HUES64 (cell line): ENCODE data around the gene ACE.

Experiments
- H3K27ac ChIP-seq: 2 replicates; pipeline ENCODE4 v1.7.0; 2013; ENCODE audit warnings: low read depth, low read length, inconsistent platforms
- H3K27me3 ChIP-seq: 2 replicates; pipeline ENCODE4 v1.6.1; 2013; ENCODE audit warnings: mild to moderate bottlenecking, low read length; ENCODE audit not compliant: insufficient read depth
- H3K36me3 ChIP-seq: 2 replicates; pipeline ENCODE4 v1.6.1; 2013; ENCODE audit warnings: mild to moderate bottlenecking, low read length; ENCODE audit not compliant: insufficient read depth
- H3K4me1 ChIP-seq: 2 replicates; pipeline ENCODE4 v1.6.1; 2013; ENCODE audit warnings: mild to moderate bottlenecking, low read length, moderate library complexity; ENCODE audit not compliant: insufficient read depth
- H3K4me3 ChIP-seq: 2 replicates; pipeline ENCODE4 v1.5.1; 2013; ENCODE audit warnings: mild to moderate bottlenecking, low read length, moderate library complexity
- H3K9ac ChIP-seq: 2 replicates; pipeline ENCODE4 v1.6.1; 2013; ENCODE audit warnings: mild to moderate bottlenecking, low read depth, low read length
- H3K9me3 ChIP-seq: 2 replicates; pipeline ENCODE4 v1.6.1; 2013; ENCODE audit warnings: low read depth, low read length; ENCODE audit not compliant: insufficient read depth
- WGBS: fragments of 150-250, 120-280 bp; methylation state at CpG from one replicate; pipeline ENCODE4 v1.1.7; 2013; ENCODE audit warnings: missing lambda C conversion rate; 5-methylcytosine and 5-hydroxymethylcytosine counted together

The ACE gene

GRCh38 chr17:63437287-63438091 lies 39.4 kb upstream of the ACE start:
- Histone ChIP-seq H3K4me3 (no peak overlapping the region), H3K9me3 (no peaks in the 10 kb centered on the region), H3K27me3 (no peaks in the 10 kb centered on the region), H3K27ac (no peak overlapping the region), H3K4me1 (no peaks in the 10 kb centered on the region), H3K9ac (no peak overlapping the region), H3K36me3 (0 out of 2 replicates have a peak, but pooled peaks cover 3% of the 10 kb centered on the region)
- WGBS = 92% methylated on average over 55 of the region's 55 CpGs

DNA sequence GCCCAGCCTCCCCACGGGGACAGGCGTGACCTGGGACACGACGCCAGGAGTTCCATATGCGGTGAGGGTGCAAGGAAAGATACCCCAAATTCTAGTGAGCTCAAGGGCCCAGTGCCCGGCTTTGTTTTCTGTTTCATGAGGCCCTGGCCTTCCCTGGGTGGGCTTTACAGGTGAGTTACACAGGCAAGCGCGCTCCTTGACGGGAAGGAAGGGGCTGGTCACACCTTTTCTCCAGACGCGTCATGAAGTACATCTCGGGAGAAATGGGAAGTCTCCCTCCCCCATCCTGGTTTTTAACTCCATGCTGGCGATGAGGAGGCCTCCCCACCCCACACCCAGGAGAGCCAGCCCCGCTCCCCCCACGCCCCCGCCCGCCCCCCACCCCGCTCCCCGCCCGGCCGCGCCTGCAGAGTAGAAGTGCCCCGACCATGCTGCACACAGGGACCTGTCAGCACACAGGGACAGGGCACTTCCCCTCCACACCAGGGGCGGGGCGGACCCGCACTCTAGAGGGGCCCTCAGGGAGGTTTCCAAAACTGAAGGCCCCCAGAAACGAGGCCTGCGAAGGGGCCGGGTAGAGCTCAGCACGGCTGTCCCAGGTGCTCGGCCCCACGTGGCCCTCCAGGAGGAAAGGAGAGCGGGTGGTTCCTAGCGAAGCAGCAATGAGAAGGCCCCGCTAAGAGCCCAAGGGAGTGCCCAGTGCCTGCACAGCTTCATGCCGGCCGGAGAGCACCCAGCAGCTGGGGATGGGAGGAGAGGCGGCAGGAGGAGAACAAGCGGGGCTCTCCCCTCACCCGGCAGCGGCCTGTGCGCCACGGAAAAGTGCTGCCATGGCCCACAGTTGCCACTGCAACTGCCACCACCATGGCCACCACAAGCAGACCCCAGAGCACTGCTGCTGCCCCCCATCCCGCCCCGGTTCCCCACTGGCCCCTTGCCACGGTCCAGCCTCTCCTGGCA lies 38.5 kb upstream of the ACE start:
- no peaks in the 10 kb centered on the region for H3K4me1 ChIP-seq

DNA sequence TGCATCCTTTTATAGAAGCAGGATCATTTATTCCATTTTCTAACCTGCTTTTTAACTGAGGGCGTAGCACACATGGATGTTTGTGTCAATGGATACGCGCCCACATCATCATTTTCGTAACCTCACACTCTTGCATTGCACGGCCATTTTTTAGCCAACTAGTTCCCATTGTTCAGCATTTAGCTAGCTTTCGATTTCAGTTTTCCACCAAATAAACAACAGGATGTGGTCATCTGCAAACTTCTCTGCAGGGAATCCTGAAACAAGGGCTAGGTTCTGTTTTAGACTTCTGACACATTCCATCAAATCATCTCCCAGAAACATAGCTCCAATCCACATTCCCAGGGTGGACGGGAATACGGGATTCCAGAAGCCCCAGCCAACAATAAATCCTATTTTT lies 37.2 kb upstream of the ACE start:
- 94% methylated on average over 8 of the region's 8 CpGs for WGBS
- H3K9me3 ChIP-seq = no peaks in the 10 kb centered on the region
- H3K27ac ChIP-seq = no peak overlapping the region
- H3K4me1 ChIP-seq = no peaks in the 10 kb centered on the region
- no peak overlapping the region for H3K9ac ChIP-seq
- no peak overlapping the region for H3K4me3 ChIP-seq
- H3K27me3 ChIP-seq = no peaks in the 10 kb centered on the region
- no peaks in the 10 kb centered on the region for H3K36me3 ChIP-seq

More for the DNA sequence above, 38.5 kb upstream of the ACE start:
- Histone ChIP-seq H3K27me3 (no peaks in the 10 kb centered on the region), H3K9ac (no peak overlapping the region), H3K9me3 (no peaks in the 10 kb centered on the region), H3K27ac (no peak overlapping the region), H3K36me3 (0 out of 2 replicates have a peak, but pooled peaks cover 3% of the 10 kb centered on the region), H3K4me3 (no peak overlapping the region)
- WGBS = 87% methylated on average over 39 of the region's 46 CpGs

DNA sequence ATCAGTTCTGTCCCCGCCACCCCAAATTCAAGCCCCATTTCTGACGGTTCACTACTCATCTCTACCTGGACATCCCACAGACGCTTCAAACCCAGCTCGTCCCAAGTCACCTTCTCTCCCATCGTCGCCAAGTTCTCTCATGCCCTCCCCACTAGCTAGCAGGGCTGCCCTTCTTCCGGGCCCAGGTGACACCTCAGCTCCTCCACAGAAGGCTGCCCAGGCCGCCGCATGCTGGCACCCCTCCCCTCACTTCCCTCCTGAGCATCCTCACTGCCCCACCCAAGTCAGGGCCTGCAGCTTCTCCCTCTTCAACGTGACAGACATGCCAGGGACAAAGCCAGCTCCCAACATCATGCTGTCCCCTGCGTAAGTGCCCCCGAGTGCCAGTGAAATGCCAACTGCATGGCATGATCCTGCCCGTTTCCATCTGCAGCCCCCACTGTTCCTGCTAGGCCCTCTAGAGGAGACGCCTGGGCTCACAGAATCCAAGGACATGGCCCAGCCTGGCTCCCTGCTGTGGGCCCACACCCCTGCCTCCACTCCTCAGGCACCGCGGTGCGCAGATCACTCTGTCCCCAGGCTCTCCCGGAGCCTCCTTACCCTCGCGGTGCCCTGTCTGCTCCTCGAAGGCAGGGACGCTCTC lies 36.6 kb upstream of the ACE start:
- Histone ChIP-seq H3K9me3 (no peaks in the 10 kb centered on the region), H3K27ac (no peak overlapping the region), H3K4me1 (no peaks in the 10 kb centered on the region), H3K9ac (no peak overlapping the region), H3K27me3 (peaks cover 2% of the 10 kb centered on the region), H3K36me3 (no peaks in the 10 kb centered on the region), H3K4me3 (no peak overlapping the region)
- WGBS = 83% methylated on average over 22 of the region's 22 CpGs

DNA sequence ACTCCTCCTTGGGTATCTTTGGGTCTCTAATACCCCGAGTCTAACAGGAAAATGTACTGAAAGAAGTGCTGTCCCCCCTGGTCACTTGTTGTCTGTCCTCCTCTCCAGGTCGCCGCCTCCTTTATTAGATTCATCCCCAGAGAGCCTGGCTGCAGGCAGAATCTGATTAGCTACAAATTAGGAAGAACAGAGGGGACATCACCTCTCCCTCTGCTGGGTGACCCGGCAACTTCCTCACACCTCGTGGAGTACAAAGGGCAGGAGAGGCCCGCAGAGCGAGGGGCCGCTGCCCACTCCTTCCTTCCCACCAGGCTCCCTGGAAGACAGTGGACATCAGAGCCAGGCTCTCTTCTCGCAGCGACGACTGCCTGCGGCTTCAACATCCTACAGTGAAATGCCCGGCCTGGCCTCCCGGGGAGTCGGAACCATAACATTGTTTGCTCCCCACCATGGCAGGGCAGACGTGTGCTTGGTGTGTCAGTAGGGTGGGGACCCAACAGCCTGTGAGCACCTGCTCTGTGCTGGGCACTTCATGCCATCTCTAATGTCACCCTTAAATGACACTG lies 36.0 kb upstream of the ACE start:
- Histone ChIP-seq H3K4me3 (no peak overlapping the region), H3K36me3 (no peaks in the 10 kb centered on the region), H3K4me1 (no peaks in the 10 kb centered on the region), H3K27ac (no peak overlapping the region), H3K27me3 (peaks cover 8% of the 10 kb centered on the region), H3K9ac (no peak overlapping the region), H3K9me3 (no peaks in the 10 kb centered on the region)
- 88% methylated on average over 16 of the region's 16 CpGs for WGBS

GRCh38 chr17:63441654-63442053 lies 35.2 kb upstream of the ACE start:
- H3K9ac ChIP-seq = no peak overlapping the region
- H3K4me1 ChIP-seq = no peaks in the 10 kb centered on the region
- peaks cover 8% of the 10 kb centered on the region for H3K27me3 ChIP-seq
- no peaks in the 10 kb centered on the region for H3K9me3 ChIP-seq
- no peak overlapping the region for H3K4me3 ChIP-seq
- no peak overlapping the region for H3K27ac ChIP-seq
- WGBS = 94% methylated on average over 13 of the region's 13 CpGs
- H3K36me3 ChIP-seq = no peaks in the 10 kb centered on the region

DNA sequence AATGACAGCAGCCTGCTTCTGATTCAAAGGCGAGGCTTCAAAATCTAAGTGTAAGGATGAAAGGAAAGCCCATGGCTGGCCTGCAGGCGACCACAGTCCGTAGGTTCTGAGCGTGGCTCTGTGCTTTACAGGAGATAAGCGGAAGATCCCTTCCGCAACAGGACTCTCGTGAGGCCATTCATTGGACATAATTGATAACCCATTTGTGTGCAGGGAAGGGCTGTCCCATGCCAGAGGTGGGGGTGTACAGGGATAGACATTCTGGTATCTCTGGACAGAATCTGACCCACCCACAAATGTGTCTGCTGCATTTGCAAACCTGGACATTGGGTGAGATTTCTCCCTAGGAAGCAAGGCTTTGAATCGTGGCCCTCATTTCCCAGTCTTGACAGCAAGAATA lies 34.8 kb upstream of the ACE start:
- 91% methylated on average over 8 of the region's 8 CpGs for WGBS

DNA sequence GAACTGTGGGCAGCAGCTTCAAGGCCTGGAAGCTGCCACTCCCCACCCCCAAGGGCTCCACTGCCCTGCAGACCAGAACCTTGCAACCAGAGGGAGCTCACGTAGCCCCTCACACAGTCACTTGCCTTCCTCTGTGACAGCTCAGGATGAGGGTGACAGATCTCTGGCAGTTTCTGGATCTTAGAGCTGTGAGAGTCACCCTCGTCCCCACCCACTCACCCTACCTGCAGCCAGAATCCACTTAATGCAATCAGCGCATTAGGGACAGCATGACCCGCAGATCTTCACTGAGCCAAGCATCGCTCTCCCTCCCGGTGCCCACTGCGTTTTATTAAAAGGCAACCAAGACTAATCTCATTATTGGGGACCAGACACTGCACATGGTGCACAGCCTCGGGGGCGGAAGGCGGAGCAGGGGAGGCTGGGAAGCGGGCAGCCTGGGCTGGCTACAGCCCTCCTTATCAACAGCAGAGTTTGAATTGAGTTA lies 34.3 kb upstream of the ACE start:
- Histone ChIP-seq H3K4me3 (no peak overlapping the region), H3K36me3 (no peaks in the 10 kb centered on the region), H3K9ac (no peak overlapping the region), H3K9me3 (no peaks in the 10 kb centered on the region), H3K27ac (no peak overlapping the region), H3K27me3 (peaks cover 12% of the 10 kb centered on the region), H3K4me1 (peaks cover 4% of the 10 kb centered on the region; the same call in 1 of the 2 replicates)
- 84% methylated on average over 11 of the region's 11 CpGs for WGBS

More for the DNA sequence above, 34.8 kb upstream of the ACE start:
- Histone ChIP-seq H3K27me3 (peaks cover 8% of the 10 kb centered on the region), H3K9me3 (no peaks in the 10 kb centered on the region), H3K36me3 (no peaks in the 10 kb centered on the region), H3K27ac (no peak overlapping the region), H3K4me3 (no peak overlapping the region), H3K4me1 (no peaks in the 10 kb centered on the region), H3K9ac (no peak overlapping the region)

- Histone ChIP-seq H3K36me3 (no peaks in the 10 kb centered on the region), H3K9ac (no peak overlapping the region), H3K9me3 (no peaks in the 10 kb centered on the region), H3K27ac (no peak overlapping the region), H3K27me3 (peaks cover 17% of the 10 kb centered on the region), H3K4me1 (peaks cover 9% of the 10 kb centered on the region; the same call in 1 of the 2 replicates), H3K4me3 (no peak overlapping the region)
- 90% methylated on average over 6 of the region's 6 CpGs for WGBS
These were observed 33.8 kb upstream of the ACE start for GRCh38 chr17:63443053-63443452.

GRCh38 chr17:63444457-63444856 lies 32.4 kb upstream of the ACE start:
- H3K4me1 ChIP-seq = peaks cover 9% of the 10 kb centered on the region; the same call in 1 of the 2 replicates
- peaks cover 17% of the 10 kb centered on the region for H3K27me3 ChIP-seq
- H3K4me3 ChIP-seq = no peak overlapping the region
- no peak overlapping the region for H3K27ac ChIP-seq
- 73% methylated on average over 2 of the region's 3 CpGs for WGBS
- no peaks in the 10 kb centered on the region for H3K36me3 ChIP-seq
- H3K9me3 ChIP-seq = no peaks in the 10 kb centered on the region
- H3K9ac ChIP-seq = no peak overlapping the region
